Measurements from ENCODE around the gene UBE3D. TPM values are rescaled to one million over a fixed set of nuclear protein-coding genes. Genes with fewer than 3 reads are reported as not detected.

Gene UBE3D
- total RNA-seq, 1 experiment from 2014 or later = 14.0 TPM

DNA sequence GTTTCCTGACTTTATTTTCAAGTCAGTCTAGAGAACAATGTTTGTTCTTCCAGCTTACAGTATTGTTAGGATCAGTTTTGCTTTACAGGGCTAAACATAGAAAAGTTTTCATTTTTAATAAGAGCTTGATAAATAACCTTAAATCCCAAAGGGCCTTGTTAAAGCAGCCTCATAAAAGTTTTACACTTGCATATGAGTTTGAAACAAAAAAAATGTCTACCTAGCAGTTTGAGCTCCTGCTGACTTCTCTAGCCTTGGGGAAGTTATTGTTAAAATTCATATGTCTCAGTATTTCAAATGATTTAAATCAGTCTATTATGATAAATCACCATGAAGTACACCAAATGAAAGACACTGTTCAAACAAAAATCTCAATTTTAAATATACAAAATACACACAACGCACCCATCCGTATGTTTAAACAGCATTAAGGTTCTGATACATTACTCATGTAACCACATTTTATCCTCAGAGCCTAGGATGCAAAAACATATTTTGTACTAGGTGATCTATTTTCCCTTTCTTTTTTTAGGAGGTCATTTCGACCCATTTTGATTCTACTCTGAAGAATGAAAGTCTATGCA is 87.2 kb downstream of the UBE3D start:
- H3K4me1 Mint-ChIP-seq = peaks cover 5% of the 10 kb centered on the region; the same call in 1 of the 2 replicates
- TF ChIP-seq ATF1 (CRISPR knock-in tag; IDR thresholded peaks at IDR 0.05) = no peak
- TF ChIP-seq NFYB (CRISPR knock-in tag; conservative IDR thresholded peaks at IDR 0.05; ENCODE audit: low read depth) = no peak
- TF ChIP-seq ETV6 (CRISPR knock-in tag; IDR thresholded peaks at IDR 0.05) = no peak
- no peak for TF ChIP-seq EMX1 (CRISPR knock-in tag; IDR thresholded peaks at IDR 0.05)
- TF ChIP-seq, protein P1, sequence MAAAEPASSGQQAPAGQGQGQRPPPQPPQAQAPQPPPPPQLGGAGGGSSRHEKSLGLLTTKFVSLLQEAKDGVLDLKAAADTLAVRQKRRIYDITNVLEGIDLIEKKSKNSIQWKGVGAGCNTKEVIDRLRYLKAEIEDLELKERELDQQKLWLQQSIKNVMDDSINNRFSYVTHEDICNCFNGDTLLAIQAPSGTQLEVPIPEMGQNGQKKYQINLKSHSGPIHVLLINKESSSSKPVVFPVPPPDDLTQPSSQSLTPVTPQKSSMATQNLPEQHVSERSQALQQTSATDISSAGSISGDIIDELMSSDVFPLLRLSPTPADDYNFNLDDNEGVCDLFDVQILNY (CRISPR knock-in tag; IDR thresholded peaks at IDR 0.05) = no peak
- TF ChIP-seq, protein P2, sequence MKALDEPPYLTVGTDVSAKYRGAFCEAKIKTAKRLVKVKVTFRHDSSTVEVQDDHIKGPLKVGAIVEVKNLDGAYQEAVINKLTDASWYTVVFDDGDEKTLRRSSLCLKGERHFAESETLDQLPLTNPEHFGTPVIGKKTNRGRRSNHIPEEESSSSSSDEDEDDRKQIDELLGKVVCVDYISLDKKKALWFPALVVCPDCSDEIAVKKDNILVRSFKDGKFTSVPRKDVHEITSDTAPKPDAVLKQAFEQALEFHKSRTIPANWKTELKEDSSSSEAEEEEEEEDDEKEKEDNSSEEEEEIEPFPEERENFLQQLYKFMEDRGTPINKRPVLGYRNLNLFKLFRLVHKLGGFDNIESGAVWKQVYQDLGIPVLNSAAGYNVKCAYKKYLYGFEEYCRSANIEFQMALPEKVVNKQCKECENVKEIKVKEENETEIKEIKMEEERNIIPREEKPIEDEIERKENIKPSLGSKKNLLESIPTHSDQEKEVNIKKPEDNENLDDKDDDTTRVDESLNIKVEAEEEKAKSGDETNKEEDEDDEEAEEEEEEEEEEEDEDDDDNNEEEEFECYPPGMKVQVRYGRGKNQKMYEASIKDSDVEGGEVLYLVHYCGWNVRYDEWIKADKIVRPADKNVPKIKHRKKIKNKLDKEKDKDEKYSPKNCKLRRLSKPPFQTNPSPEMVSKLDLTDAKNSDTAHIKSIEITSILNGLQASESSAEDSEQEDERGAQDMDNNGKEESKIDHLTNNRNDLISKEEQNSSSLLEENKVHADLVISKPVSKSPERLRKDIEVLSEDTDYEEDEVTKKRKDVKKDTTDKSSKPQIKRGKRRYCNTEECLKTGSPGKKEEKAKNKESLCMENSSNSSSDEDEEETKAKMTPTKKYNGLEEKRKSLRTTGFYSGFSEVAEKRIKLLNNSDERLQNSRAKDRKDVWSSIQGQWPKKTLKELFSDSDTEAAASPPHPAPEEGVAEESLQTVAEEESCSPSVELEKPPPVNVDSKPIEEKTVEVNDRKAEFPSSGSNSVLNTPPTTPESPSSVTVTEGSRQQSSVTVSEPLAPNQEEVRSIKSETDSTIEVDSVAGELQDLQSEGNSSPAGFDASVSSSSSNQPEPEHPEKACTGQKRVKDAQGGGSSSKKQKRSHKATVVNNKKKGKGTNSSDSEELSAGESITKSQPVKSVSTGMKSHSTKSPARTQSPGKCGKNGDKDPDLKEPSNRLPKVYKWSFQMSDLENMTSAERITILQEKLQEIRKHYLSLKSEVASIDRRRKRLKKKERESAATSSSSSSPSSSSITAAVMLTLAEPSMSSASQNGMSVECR (CRISPR knock-in tag; IDR thresholded peaks at IDR 0.05; ENCODE audit: borderline replicate concordance) = no peak
- TF ChIP-seq HMGA2 (CRISPR knock-in tag; IDR thresholded peaks at IDR 0.05) = no peak
- no peak for TF ChIP-seq NFE2L1 (CRISPR knock-in tag; IDR thresholded peaks at IDR 0.05)
- no peak for TF ChIP-seq GTF2I (CRISPR knock-in tag; conservative IDR thresholded peaks at IDR 0.05)
- TF ChIP-seq, protein P3, sequence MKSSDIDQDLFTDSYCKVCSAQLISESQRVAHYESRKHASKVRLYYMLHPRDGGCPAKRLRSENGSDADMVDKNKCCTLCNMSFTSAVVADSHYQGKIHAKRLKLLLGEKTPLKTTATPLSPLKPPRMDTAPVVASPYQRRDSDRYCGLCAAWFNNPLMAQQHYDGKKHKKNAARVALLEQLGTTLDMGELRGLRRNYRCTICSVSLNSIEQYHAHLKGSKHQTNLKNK (CRISPR knock-in tag; IDR thresholded peaks at IDR 0.05) = no peak
- TF ChIP-seq MXD4 (CRISPR knock-in tag; IDR thresholded peaks at IDR 0.05; ENCODE audit: borderline replicate concordance) = no peak
- TF ChIP-seq, protein P4, sequence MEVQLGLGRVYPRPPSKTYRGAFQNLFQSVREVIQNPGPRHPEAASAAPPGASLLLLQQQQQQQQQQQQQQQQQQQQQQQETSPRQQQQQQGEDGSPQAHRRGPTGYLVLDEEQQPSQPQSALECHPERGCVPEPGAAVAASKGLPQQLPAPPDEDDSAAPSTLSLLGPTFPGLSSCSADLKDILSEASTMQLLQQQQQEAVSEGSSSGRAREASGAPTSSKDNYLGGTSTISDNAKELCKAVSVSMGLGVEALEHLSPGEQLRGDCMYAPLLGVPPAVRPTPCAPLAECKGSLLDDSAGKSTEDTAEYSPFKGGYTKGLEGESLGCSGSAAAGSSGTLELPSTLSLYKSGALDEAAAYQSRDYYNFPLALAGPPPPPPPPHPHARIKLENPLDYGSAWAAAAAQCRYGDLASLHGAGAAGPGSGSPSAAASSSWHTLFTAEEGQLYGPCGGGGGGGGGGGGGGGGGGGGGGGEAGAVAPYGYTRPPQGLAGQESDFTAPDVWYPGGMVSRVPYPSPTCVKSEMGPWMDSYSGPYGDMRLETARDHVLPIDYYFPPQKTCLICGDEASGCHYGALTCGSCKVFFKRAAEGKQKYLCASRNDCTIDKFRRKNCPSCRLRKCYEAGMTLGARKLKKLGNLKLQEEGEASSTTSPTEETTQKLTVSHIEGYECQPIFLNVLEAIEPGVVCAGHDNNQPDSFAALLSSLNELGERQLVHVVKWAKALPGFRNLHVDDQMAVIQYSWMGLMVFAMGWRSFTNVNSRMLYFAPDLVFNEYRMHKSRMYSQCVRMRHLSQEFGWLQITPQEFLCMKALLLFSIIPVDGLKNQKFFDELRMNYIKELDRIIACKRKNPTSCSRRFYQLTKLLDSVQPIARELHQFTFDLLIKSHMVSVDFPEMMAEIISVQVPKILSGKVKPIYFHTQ (CRISPR knock-in tag; IDR thresholded peaks at IDR 0.05) = no peak
- TF ChIP-seq, protein P5, sequence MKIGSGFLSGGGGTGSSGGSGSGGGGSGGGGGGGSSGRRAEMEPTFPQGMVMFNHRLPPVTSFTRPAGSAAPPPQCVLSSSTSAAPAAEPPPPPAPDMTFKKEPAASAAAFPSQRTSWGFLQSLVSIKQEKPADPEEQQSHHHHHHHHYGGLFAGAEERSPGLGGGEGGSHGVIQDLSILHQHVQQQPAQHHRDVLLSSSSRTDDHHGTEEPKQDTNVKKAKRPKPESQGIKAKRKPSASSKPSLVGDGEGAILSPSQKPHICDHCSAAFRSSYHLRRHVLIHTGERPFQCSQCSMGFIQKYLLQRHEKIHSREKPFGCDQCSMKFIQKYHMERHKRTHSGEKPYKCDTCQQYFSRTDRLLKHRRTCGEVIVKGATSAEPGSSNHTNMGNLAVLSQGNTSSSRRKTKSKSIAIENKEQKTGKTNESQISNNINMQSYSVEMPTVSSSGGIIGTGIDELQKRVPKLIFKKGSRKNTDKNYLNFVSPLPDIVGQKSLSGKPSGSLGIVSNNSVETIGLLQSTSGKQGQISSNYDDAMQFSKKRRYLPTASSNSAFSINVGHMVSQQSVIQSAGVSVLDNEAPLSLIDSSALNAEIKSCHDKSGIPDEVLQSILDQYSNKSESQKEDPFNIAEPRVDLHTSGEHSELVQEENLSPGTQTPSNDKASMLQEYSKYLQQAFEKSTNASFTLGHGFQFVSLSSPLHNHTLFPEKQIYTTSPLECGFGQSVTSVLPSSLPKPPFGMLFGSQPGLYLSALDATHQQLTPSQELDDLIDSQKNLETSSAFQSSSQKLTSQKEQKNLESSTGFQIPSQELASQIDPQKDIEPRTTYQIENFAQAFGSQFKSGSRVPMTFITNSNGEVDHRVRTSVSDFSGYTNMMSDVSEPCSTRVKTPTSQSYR (CRISPR knock-in tag; IDR thresholded peaks at IDR 0.05) = no peak
- H3K4me3 Mint-ChIP-seq = no peak overlapping the region
- no peak overlapping the region for H3K27ac Mint-ChIP-seq
- no peaks in the 10 kb centered on the region for H3K36me3 Mint-ChIP-seq
- H3K9me3 Mint-ChIP-seq = no peaks in the 10 kb centered on the region
- no peak for DNase-seq (ENCODE audit: low spot score)
- POLR2A ChIA-PET = no interaction called here
- no peak for ATAC-seq
- CTCF ChIA-PET = no interaction called here
- H3K27me3 Mint-ChIP-seq (ENCODE audit: low read depth) = no peaks in the 10 kb centered on the region

DNA sequence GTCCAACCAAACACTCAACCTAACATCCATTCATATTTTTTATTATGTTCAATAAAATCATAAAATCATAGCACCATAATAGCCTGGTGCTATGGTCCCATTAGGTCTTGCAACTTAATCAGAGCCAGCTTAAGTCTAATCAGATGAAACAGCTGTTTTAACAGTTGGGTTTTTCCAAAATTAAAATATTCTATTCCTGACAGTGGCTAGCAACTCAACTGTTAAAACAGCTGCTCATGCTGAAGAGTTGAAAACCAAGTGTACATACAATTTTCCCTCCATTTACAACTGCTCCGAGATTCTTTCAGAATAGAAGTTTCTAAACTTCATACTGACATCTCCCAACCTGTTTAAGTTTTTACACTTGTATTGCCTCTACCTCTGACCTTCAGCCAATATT is 89.5 kb downstream of the UBE3D start:
- Mint-ChIP-seq H3K4me3 (no peak overlapping the region), H3K4me1 (peaks cover 5% of the 10 kb centered on the region; the same call in 1 of the 2 replicates), H3K27me3 (ENCODE audit: low read depth) (no peaks in the 10 kb centered on the region), H3K27ac (no peak overlapping the region), H3K36me3 (no peaks in the 10 kb centered on the region), H3K9me3 (no peaks in the 10 kb centered on the region)
- DNase-seq (ENCODE audit: low spot score) (no peak), ATAC-seq (no peak)
- ChIA-PET CTCF (no interaction called here), POLR2A (no interaction called here)
- TF ChIP-seq, protein P6, sequence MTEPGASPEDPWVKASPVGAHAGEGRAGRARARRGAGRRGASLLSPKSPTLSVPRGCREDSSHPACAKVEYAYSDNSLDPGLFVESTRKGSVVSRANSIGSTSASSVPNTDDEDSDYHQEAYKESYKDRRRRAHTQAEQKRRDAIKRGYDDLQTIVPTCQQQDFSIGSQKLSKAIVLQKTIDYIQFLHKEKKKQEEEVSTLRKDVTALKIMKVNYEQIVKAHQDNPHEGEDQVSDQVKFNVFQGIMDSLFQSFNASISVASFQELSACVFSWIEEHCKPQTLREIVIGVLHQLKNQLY (CRISPR knock-in tag; IDR thresholded peaks at IDR 0.05) = no peak
- TF ChIP-seq TEAD1 (CRISPR knock-in tag; IDR thresholded peaks at IDR 0.05) (no peak), GRHL2 (CRISPR knock-in tag; IDR thresholded peaks at IDR 0.05; ENCODE audit: insufficient replicate concordance, severe bottlenecking) (no peak), TEAD4 (CRISPR knock-in tag; IDR thresholded peaks at IDR 0.05) (no peak), SMAD3 (CRISPR knock-in tag; IDR thresholded peaks at IDR 0.05; ENCODE audit: borderline replicate concordance) (no peak), ZNF121 (CRISPR knock-in tag; IDR thresholded peaks at IDR 0.05) (no peak), NR1H2 (CRISPR knock-in tag; IDR thresholded peaks at IDR 0.05) (no peak)
- TF ChIP-seq, protein P7, sequence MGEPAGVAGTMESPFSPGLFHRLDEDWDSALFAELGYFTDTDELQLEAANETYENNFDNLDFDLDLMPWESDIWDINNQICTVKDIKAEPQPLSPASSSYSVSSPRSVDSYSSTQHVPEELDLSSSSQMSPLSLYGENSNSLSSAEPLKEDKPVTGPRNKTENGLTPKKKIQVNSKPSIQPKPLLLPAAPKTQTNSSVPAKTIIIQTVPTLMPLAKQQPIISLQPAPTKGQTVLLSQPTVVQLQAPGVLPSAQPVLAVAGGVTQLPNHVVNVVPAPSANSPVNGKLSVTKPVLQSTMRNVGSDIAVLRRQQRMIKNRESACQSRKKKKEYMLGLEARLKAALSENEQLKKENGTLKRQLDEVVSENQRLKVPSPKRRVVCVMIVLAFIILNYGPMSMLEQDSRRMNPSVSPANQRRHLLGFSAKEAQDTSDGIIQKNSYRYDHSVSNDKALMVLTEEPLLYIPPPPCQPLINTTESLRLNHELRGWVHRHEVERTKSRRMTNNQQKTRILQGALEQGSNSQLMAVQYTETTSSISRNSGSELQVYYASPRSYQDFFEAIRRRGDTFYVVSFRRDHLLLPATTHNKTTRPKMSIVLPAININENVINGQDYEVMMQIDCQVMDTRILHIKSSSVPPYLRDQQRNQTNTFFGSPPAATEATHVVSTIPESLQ (CRISPR knock-in tag; IDR thresholded peaks at IDR 0.05) = no peak
- TF ChIP-seq, protein P3 (CRISPR knock-in tag; IDR thresholded peaks at IDR 0.05) = no peak
